Ishikawa (cell line): ENCODE measurements around the gene MTFP1.

Experiments
- EP300 ChIP-seq: IDR thresholded peaks from 2 replicates; pipeline ENCODE4 v1.6.1; 2012; ENCODE audit warnings: borderline replicate concordance
- TAF1 ChIP-seq: IDR thresholded peaks from 2 replicates; pipeline ENCODE4 v1.6.1; 2012; ENCODE audit warnings: low read depth, mild to moderate bottlenecking

GRCh38 chr22:30444632-30445437 is 19.3 kb downstream of the MTFP1 start:
- TF ChIP-seq EP300 = no peak
- no peak for TF ChIP-seq TAF1
